IMR-90 (cell line): ENCODE results near the gene TCIRG1. TPM values are rescaled to one million over a fixed set of nuclear protein-coding genes. Genes with fewer than 3 reads are reported as not detected.

ENCODE experiments used
- ATAC-seq: fragments of 200-7000 bp; cut with Tn5 transposase; 2 replicates; pipeline ENCODE4 v1.9.1; 2020; ENCODE audit warnings: low read depth, mild to moderate bottlenecking, moderate library complexity
- BruUV-seq: library from RNA; stranded (reverse); fragments of 400-500 nt; replicated peaks from 2 replicates; lab custom pipeline; 2021; lab: Mats Ljungman, UMichigan
- CTCF ChIA-PET: fragments of 300-600 bp; formaldehyde crosslinking; extraction: SDS; loops from one replicate; lab custom pipeline; 2021; ENCODE audit warnings: antibody characterized with exemption; lab: Yijun Ruan, JAX
- POLR2A ChIA-PET: fragments of 300-600 bp; sonication (Branson Sonifier 250); formaldehyde crosslinking; loops from one replicate; lab custom pipeline; 2022; ENCODE audit warnings: antibody characterized with exemption; ENCODE audit not compliant: unreplicated experiment; lab: Charles Lee
- DNase-seq: peaks from one replicate; pipeline ENCODE4 v3.0.0; 2013
- H2AFZ ChIP-seq: replicated peaks from 2 replicates; pipeline ENCODE3; 2013; ENCODE audit warnings: low read length, mild to moderate bottlenecking; ENCODE audit not compliant: poor library complexity
- H2AK5ac ChIP-seq: 2 replicates; pipeline ENCODE4 v1.6.1; 2013; ENCODE audit warnings: low read depth, low read length, inconsistent platforms
- H2AK9ac ChIP-seq: replicated peaks from 2 replicates; pipeline ENCODE3; 2013; ENCODE audit warnings: mild to moderate bottlenecking, low read depth, low read length, moderate library complexity; ENCODE audit not compliant: poor library complexity
- H2BK120ac ChIP-seq: 2 replicates; pipeline ENCODE4 v1.6.1; 2013; ENCODE audit warnings: low read depth, low read length, inconsistent platforms
- H2BK15ac ChIP-seq: 3 replicates; pipeline ENCODE4 v1.6.1; 2013; ENCODE audit warnings: low read depth, low read length, inconsistent platforms
- H2BK20ac ChIP-seq: 2 replicates; pipeline ENCODE4 v1.6.1; 2013; ENCODE audit warnings: low read depth, mild to moderate bottlenecking, inconsistent platforms, low read length, moderate library complexity
- H2BK5ac ChIP-seq: 2 replicates; pipeline ENCODE4 v1.6.1; 2013; ENCODE audit warnings: mild to moderate bottlenecking, low read depth, low read length, inconsistent platforms; ENCODE audit not compliant: poor library complexity, severe bottlenecking
- H3K14ac ChIP-seq: replicated peaks from 2 replicates; pipeline ENCODE4 v1.6.1; 2013; ENCODE audit warnings: low read depth, low read length, inconsistent platforms
- H3K18ac ChIP-seq: 2 replicates; pipeline ENCODE4 v1.6.1; 2013; ENCODE audit warnings: low read depth, low read length, control low read depth
- H3K23ac ChIP-seq: 2 replicates; pipeline ENCODE4 v1.6.1; 2013; ENCODE audit warnings: low read depth, low read length, inconsistent platforms
- H3K27ac ChIP-seq: 2 replicates; pipeline ENCODE4 v1.5.1; 2013; ENCODE audit warnings: mild to moderate bottlenecking, control low read depth, low read length; ENCODE audit not compliant: insufficient read depth
- H3K27me3 ChIP-seq: 2 replicates; pipeline ENCODE4 v1.6.1; 2013; ENCODE audit warnings: low read length; ENCODE audit not compliant: control insufficient read depth, insufficient read depth
- H3K36me3 ChIP-seq: 2 replicates; pipeline ENCODE4 v1.6.1; 2013; ENCODE audit warnings: low read length, mixed read lengths; ENCODE audit not compliant: control insufficient read depth, insufficient read depth
- H3K4ac ChIP-seq: 2 replicates; pipeline ENCODE4 v1.6.1; 2013; ENCODE audit warnings: low read depth, low read length, inconsistent platforms
- H3K4me1 ChIP-seq: 2 replicates; pipeline ENCODE4 v1.6.1; 2013; ENCODE audit warnings: low read length, mixed read lengths; ENCODE audit not compliant: control insufficient read depth, insufficient read depth
- H3K4me2 ChIP-seq: 2 replicates; pipeline ENCODE4 v1.6.1; 2013; ENCODE audit warnings: low read depth, mild to moderate bottlenecking, control low read depth, low read length, moderate library complexity
- H3K4me3 ChIP-seq: 2 replicates; pipeline ENCODE4 v1.5.1; 2013; ENCODE audit warnings: low read depth, mild to moderate bottlenecking, control low read depth, low read length, moderate library complexity; ENCODE audit not compliant: insufficient read depth
- H3K56ac ChIP-seq: 2 replicates; pipeline ENCODE4 v1.6.1; 2013; ENCODE audit warnings: low read length, inconsistent platforms; ENCODE audit not compliant: insufficient read depth; ENCODE audit errors: extremely low read depth
- H3K79me1 ChIP-seq, 2 experiments: 2 replicates each; pipeline ENCODE4 v1.6.1; 2013; ENCODE audit warnings: low read length in 2 of 2, inconsistent platforms in 1 of 2, low read depth in 1 of 2
- H3K9ac ChIP-seq: 2 replicates; pipeline ENCODE4 v1.6.1; 2013; ENCODE audit warnings: low read depth, low read length, control low read depth
- H3K9me1 ChIP-seq: 2 replicates; pipeline ENCODE4 v1.6.1; 2013; ENCODE audit warnings: low read length, inconsistent platforms; ENCODE audit not compliant: insufficient read depth
- H3K9me3 ChIP-seq: 2 replicates; pipeline ENCODE4 v1.6.1; 2013; ENCODE audit warnings: low read length; ENCODE audit not compliant: control insufficient read depth, insufficient read depth
- H4K20me1 ChIP-seq: 2 replicates; pipeline ENCODE4 v1.6.1; 2013; ENCODE audit warnings: low read length, inconsistent platforms; ENCODE audit not compliant: insufficient read depth
- H4K5ac ChIP-seq: 2 replicates; pipeline ENCODE4 v1.6.1; 2013; ENCODE audit warnings: mild to moderate bottlenecking, low read depth, low read length, control low read depth
- H4K8ac ChIP-seq, 2 experiments: 2 replicates each; pipeline ENCODE4 v1.6.1; 2013; ENCODE audit warnings: low read depth in 2 of 2, low read length in 2 of 2, control low read depth in 1 of 2, inconsistent platforms in 1 of 2
- H4K91ac ChIP-seq: 2 replicates; pipeline ENCODE4 v1.6.1; 2013; ENCODE audit warnings: low read depth, low read length, inconsistent platforms; ENCODE audit not compliant: insufficient read depth
- BHLHE40 ChIP-seq: fragments of 150-350 bp; IDR thresholded peaks from 2 replicates; pipeline ENCODE4 v1.6.1; 2016; ENCODE audit warnings: mild to moderate bottlenecking, low read depth, low read length
- CEBPB ChIP-seq: IDR thresholded peaks from 2 replicates; pipeline ENCODE4 v1.6.1; 2012; ENCODE audit warnings: low read depth, low read length, improper control_type of control experiment
- CHD1 ChIP-seq: IDR thresholded peaks from 2 replicates; pipeline ENCODE4 v1.6.1; 2012; ENCODE audit warnings: low read depth, low read length, improper control_type of control experiment
- CTCF ChIP-seq: conservative IDR thresholded peaks from 2 replicates; pipeline ENCODE4 v1.5.1; 2012; ENCODE audit warnings: mild to moderate bottlenecking, low read depth, low read length, improper control_type of control experiment
- ELK1 ChIP-seq: fragments of 150-350 bp; IDR thresholded peaks from 2 replicates; pipeline ENCODE4 v1.6.1; 2016; ENCODE audit warnings: low read depth, mild to moderate bottlenecking, low read length, moderate library complexity, borderline replicate concordance
- FOS ChIP-seq: fragments of 150-350 bp; IDR thresholded peaks from 2 replicates; pipeline ENCODE4 v1.6.1; 2016; ENCODE audit warnings: low read depth, low read length
- MAZ ChIP-seq: IDR thresholded peaks from 2 replicates; pipeline ENCODE4 v1.6.1; 2012; ENCODE audit warnings: low read depth, mild to moderate bottlenecking, low read length, improper control_type of control experiment, moderate library complexity, borderline replicate concordance
- MXI1 ChIP-seq: IDR thresholded peaks from 2 replicates; pipeline ENCODE4 v1.6.1; 2012; ENCODE audit warnings: low read depth, mild to moderate bottlenecking, low read length, moderate library complexity, borderline replicate concordance
- NFE2L2 ChIP-seq: fragments of 150-350 bp; IDR thresholded peaks from 2 replicates; pipeline ENCODE4 v1.6.1; 2016; ENCODE audit warnings: low read depth, mild to moderate bottlenecking, low read length
- POLR2A ChIP-seq: IDR thresholded peaks from 2 replicates; pipeline ENCODE4 v1.6.1; 2012; ENCODE audit warnings: mild to moderate bottlenecking, low read depth, low read length
- RAD21 ChIP-seq: IDR thresholded peaks from 2 replicates; pipeline ENCODE4 v1.6.1; 2012; ENCODE audit warnings: low read length, improper control_type of control experiment
- RCOR1 ChIP-seq: IDR thresholded peaks from 2 replicates; pipeline ENCODE4 v1.6.1; 2012; ENCODE audit warnings: mild to moderate bottlenecking, low read length, improper control_type of control experiment; ENCODE audit not compliant: insufficient replicate concordance
- RFX5 ChIP-seq: IDR thresholded peaks from 2 replicates; pipeline ENCODE4 v1.8.0; 2012; ENCODE audit warnings: low read depth, mild to moderate bottlenecking, low read length, moderate library complexity
- USF2 ChIP-seq: fragments of 150-350 bp; IDR thresholded peaks from 2 replicates; pipeline ENCODE4 v1.6.1; 2017; ENCODE audit warnings: mild to moderate bottlenecking, antibody characterized with exemption, low read length, low read depth
- WGBS, 2 experiments: methylation state at CpG; one replicate each; pipeline versions ENCODE4 v1.1.5 to v1.1.7; 2013; ENCODE audit warnings: missing lambda C conversion rate in 2 of 2; ENCODE audit not compliant: insufficient read length in 1 of 2; ENCODE audit errors: extremely low coverage in 2 of 2; 5-methylcytosine and 5-hydroxymethylcytosine counted together
- dilution Hi-C: fragments of 300-500 bp; cut with HindIII; formaldehyde crosslinking; loops from one replicate; pipeline ENCODE4 v1.14.3; 2018; ENCODE audit warnings: low sequenced_read_pairs; ENCODE audit not compliant: unreplicated experiment
- in situ Hi-C: fragments of 300-500 bp; cut with MboI; formaldehyde crosslinking; loops from 3 replicates; pipeline ENCODE4 v1.14.3; 2019; ENCODE audit warnings: low sequenced_read_pairs, inconsistent platforms, mixed read lengths
- intact Hi-C: fragments of 100-400 bp; cut with micrococcal nuclease; formaldehyde crosslinking; loops from 2 replicates; pipeline ENCODE4 v1.10.0; 2022
- polyA plus RNA-seq, 3 experiments: library from polyadenylated mRNA; depleted of rRNA; stranded (reverse); fragments of >200 nt; gene quantifications; 2 replicates each; pipeline ENCODE4 v1.2.3, GENCODE V29; 2012; ENCODE audit warnings: low replicate concordance in 1 of 3
- total RNA-seq: library from RNA; depleted of rRNA; stranded (reverse); fragments of >200 nt; gene quantifications from 2 replicates; pipeline ENCODE4 v1.2.3, GENCODE V29; 2012

TCIRG1 gene
- total and polyA plus RNA-seq, 2 of the 4 experiments (the other 2 are of a cell fraction): 25.3 to 117 TPM

- no peak for DNase-seq
- Histone ChIP-seq H3K79me1 (peaks cover 7 to 54% of the 10 kb centered on the region in 2 experiments; a peak in 3 of 4 replicates), H3K4me2 (no peak overlapping the region), H4K5ac (no peak overlapping the region), H2AK9ac (no peak overlapping the region), H3K9ac (no peak overlapping the region), H3K23ac (no peak overlapping the region), H3K27ac (no peak overlapping the region), H3K4me3 (no peak overlapping the region), H3K18ac (no peak overlapping the region), H3K14ac (no peak overlapping the region), H2AK5ac (no peak overlapping the region; the same call in 1 of the 2 replicates), H2BK15ac (no peak overlapping the region), H3K9me3 (no peaks in the 10 kb centered on the region), H3K27me3 (no peaks in the 10 kb centered on the region), H4K91ac (no peak overlapping the region), H2AFZ (no peak overlapping the region), H3K56ac (no peak overlapping the region), H2BK5ac (no peak overlapping the region), H3K36me3 (peaks cover 29% of the 10 kb centered on the region), H3K4me1 (peaks cover 25% of the 10 kb centered on the region), H2BK20ac (no peak overlapping the region), H3K4ac (no peak overlapping the region), H2BK120ac (no peak overlapping the region), H4K8ac (no peak overlapping the region), H3K9me1 (no peaks in the 10 kb centered on the region), H4K20me1 (no peaks in the 10 kb centered on the region; the same call in 1 of the 2 replicates)
- in situ Hi-C loops (no loop called here), intact Hi-C loops (no loop called here), dilution Hi-C loops (no loop called here)
- no peak for TF ChIP-seq FOS
- no peak for TF ChIP-seq CHD1
- no peak for TF ChIP-seq RCOR1
- TF ChIP-seq BHLHE40: no peak
- no peak for TF ChIP-seq USF2
- no peak for TF ChIP-seq CTCF
- no peak for TF ChIP-seq RFX5
- TF ChIP-seq POLR2A: no peak
- TF ChIP-seq NFE2L2: no peak
- no peak for TF ChIP-seq MXI1
- TF ChIP-seq ELK1: no peak
- TF ChIP-seq CEBPB: no peak
- no peak for TF ChIP-seq MAZ
- no peak for TF ChIP-seq RAD21
- no TSS peak for BruUV-seq
- CTCF ChIA-PET: interaction anchor here (0.6 to 1.4 kb wide), 2 partner anchors 11 to 79 kb away, joined by 3 to 8 read pairs; no protein-coding TSS in a partner anchor
- ATAC-seq: no peak
- POLR2A ChIA-PET: no interaction called here
- WGBS, 2 experiments: no CpG with 5 or more reads among the region's 12 CpGs
Measured at GRCh38 chr11:68041617-68042218, 2.9 kb downstream of the TCIRG1 start.
